Natural killer cell (primary cell): ENCODE data around the gene GDPD4. TPM values are rescaled to one million over a fixed set of nuclear protein-coding genes. Genes with fewer than 3 reads are reported as not detected.

Experiments
- ATAC-seq, 3 donors: fragments of 150-1000 bp in 2 of 3; fragments of 200-7000 bp in 1 of 3; cut with Tn5 transposase; 1 replicate in 1 of 3; 2 replicates in 2 of 3; pipeline ENCODE4 v1.10.0; 2021; ENCODE audit warnings: mild to moderate bottlenecking in 2 of 3, moderate library complexity in 2 of 3
- DNase-seq, 2 donors: peaks; one replicate each; pipeline versions ENCODE4 v3.0.0 to v3.0.0-alpha.2; 2013 to 2021; ENCODE audit warnings: mixed read lengths in 1 of 2
- H3K27ac ChIP-seq: one replicate; pipeline ENCODE4 v1.5.1; 2013; ENCODE audit warnings: mild to moderate bottlenecking, low read length
- H3K27me3 ChIP-seq: one replicate; pipeline ENCODE4 v1.6.1; 2013; ENCODE audit warnings: low read length; ENCODE audit not compliant: control insufficient read depth, insufficient read depth
- H3K36me3 ChIP-seq: one replicate; pipeline ENCODE4 v1.6.1; 2013; ENCODE audit warnings: low read length; ENCODE audit not compliant: control insufficient read depth, insufficient read depth
- H3K4me1 ChIP-seq: one replicate; pipeline ENCODE4 v1.6.1; 2013; ENCODE audit warnings: low read length; ENCODE audit not compliant: control insufficient read depth, insufficient read depth
- H3K4me3 ChIP-seq: one replicate; pipeline ENCODE4 v1.5.1; 2013; ENCODE audit warnings: low read length
- H3K9me3 ChIP-seq: one replicate; pipeline ENCODE4 v1.6.1; 2013; ENCODE audit warnings: low read length; ENCODE audit not compliant: control insufficient read depth, insufficient read depth
- H3K27ac Mint-ChIP-seq, 2 donors: one replicate each; pipeline ENCODE4 v1.8.0; 2022; ENCODE audit warnings: mild to moderate bottlenecking in 2 of 2, mixed read lengths in 2 of 2, moderate library complexity in 1 of 2
- H3K27me3 Mint-ChIP-seq, 2 donors: one replicate each; pipeline ENCODE4 v1.8.0; 2022; ENCODE audit warnings: low read depth in 2 of 2, mixed read lengths in 2 of 2
- H3K36me3 Mint-ChIP-seq: one replicate; pipeline ENCODE4 v1.8.0; 2022; ENCODE audit warnings: mixed read lengths
- H3K4me1 Mint-ChIP-seq, 2 donors: one replicate each; pipeline ENCODE4 v1.8.0; 2022; ENCODE audit warnings: mixed read lengths in 2 of 2
- H3K4me3 Mint-ChIP-seq: one replicate; pipeline ENCODE4 v1.8.0; 2022; ENCODE audit warnings: mild to moderate bottlenecking, moderate library complexity, mixed read lengths
- H3K9me3 Mint-ChIP-seq, 2 donors: one replicate each; pipeline ENCODE4 v1.8.0; 2022; ENCODE audit warnings: mixed read lengths in 2 of 2
- CTCF ChIP-seq: fragments of 200-600 bp; IDR thresholded peaks from one replicate; pipeline ENCODE4 v1.8.0; 2022; ENCODE audit warnings: antibody characterized with exemption
- WGBS: methylation state at CpG from one replicate; pipeline ENCODE4 v1.1.7; 2013; ENCODE audit warnings: missing lambda C conversion rate; ENCODE audit not compliant: insufficient coverage; 5-methylcytosine and 5-hydroxymethylcytosine counted together
- intact Hi-C: fragments of 100-400 bp; cut with micrococcal nuclease; formaldehyde crosslinking; loops from one replicate; pipeline ENCODE4 v1.14.2; 2022
- total RNA-seq, 4 donors: library from RNA; stranded (reverse); fragments of 120-200 nt in 1 of 4; gene quantifications; one replicate each; pipeline versions ENCODE4 v1.2.3 to v1.2.4, GENCODE V29; 2013 to 2022

Gene GDPD4
- total RNA-seq, 3 donors from 2014 or later (not counting 1 experiment from before 2014, with no cell fraction given), result not detected

- Mint-ChIP-seq H3K9me3 (no peaks in the 10 kb centered on the region), H3K36me3 (no peaks in the 10 kb centered on the region), H3K4me3 (no peak overlapping the region), H3K4me1 (no peaks in the 10 kb centered on the region), H3K27ac (no peak overlapping the region), H3K27me3 (no peaks in the 10 kb centered on the region)
- intact Hi-C loops, result no loop called here
- H3K9me3 ChIP-seq, result no peaks in the 10 kb centered on the region
- no peak for ATAC-seq
- WGBS, result 92% methylated on average over 15 of the region's 15 CpGs
- no peaks in the 10 kb centered on the region for H3K27me3 ChIP-seq
- no peak for TF ChIP-seq CTCF
- H3K4me3 ChIP-seq, result no peak overlapping the region
- no peak for DNase-seq
- no peaks in the 10 kb centered on the region for H3K4me1 ChIP-seq
- H3K36me3 ChIP-seq, result no peaks in the 10 kb centered on the region
- H3K27ac ChIP-seq, result no peak overlapping the region
Measured at GRCh38 chr11:77184136-77184860, 117.2 kb downstream of the GDPD4 start.

GRCh38 chr11:77183431-77183984 lies 118.0 kb downstream of the GDPD4 start:
- Mint-ChIP-seq H3K36me3 (no peaks in the 10 kb centered on the region), H3K9me3 (no peaks in the 10 kb centered on the region), H3K4me1 (no peaks in the 10 kb centered on the region), H3K4me3 (no peak overlapping the region), H3K27me3 (no peaks in the 10 kb centered on the region), H3K27ac (no peak overlapping the region)
- WGBS, result 89% methylated on average over 4 of the region's 4 CpGs
- ATAC-seq (no peak), DNase-seq (no peak)
- Histone ChIP-seq H3K27ac (no peak overlapping the region), H3K9me3 (no peaks in the 10 kb centered on the region), H3K4me3 (no peak overlapping the region), H3K27me3 (no peaks in the 10 kb centered on the region), H3K4me1 (no peaks in the 10 kb centered on the region), H3K36me3 (no peaks in the 10 kb centered on the region)
- intact Hi-C loops, result no loop called here
- no peak for TF ChIP-seq CTCF

GRCh38 chr11:77182542-77183430 lies 118.7 kb downstream of the GDPD4 start:
- Histone ChIP-seq H3K4me1 (no peaks in the 10 kb centered on the region), H3K27ac (no peak overlapping the region), H3K36me3 (no peaks in the 10 kb centered on the region), H3K27me3 (no peaks in the 10 kb centered on the region), H3K4me3 (no peak overlapping the region), H3K9me3 (no peaks in the 10 kb centered on the region)
- Mint-ChIP-seq H3K27me3 (no peaks in the 10 kb centered on the region), H3K4me1 (no peaks in the 10 kb centered on the region), H3K4me3 (no peak overlapping the region), H3K27ac (no peak overlapping the region), H3K36me3 (no peaks in the 10 kb centered on the region), H3K9me3 (peaks cover 0 to 4% of the 10 kb centered on the region in 2 donors)
- intact Hi-C loops, result no loop called here
- TF ChIP-seq CTCF, result no peak
- no peak for ATAC-seq
- 89% methylated on average over 21 of the region's 21 CpGs for WGBS
- DNase-seq, result no peak
